GM12878 (cell line): ENCODE results near the gene ATXN1. TPM values are rescaled to one million over a fixed set of nuclear protein-coding genes. Genes with fewer than 3 reads are reported as not detected.

ENCODE experiments used
- ATAC-seq: fragments of 200-7000 bp; cut with Tn5 transposase; 3 replicates; pipeline ENCODE4 v1.9.1; 2020; ENCODE audit warnings: mild to moderate bottlenecking, moderate library complexity
- BruUV-seq: library from RNA; stranded (reverse); fragments of 400-500 nt; replicated peaks from 2 replicates; lab custom pipeline; 2021; lab: Mats Ljungman, UMichigan
- CTCF ChIA-PET: fragments of 300-600 bp; sonication (Branson Sonifier 250); formaldehyde crosslinking; extraction: SDS; loops from one replicate; lab custom pipeline; 2021; ENCODE audit warnings: inconsistent platforms; lab: Yijun Ruan, JAX
- POLR2A ChIA-PET: fragments of 350-600 bp; formaldehyde crosslinking; extraction: SDS; loops from one replicate; lab custom pipeline; 2021; ENCODE audit warnings: inconsistent platforms; lab: Charles Lee
- RAD21 ChIA-PET: fragments of 300-600 bp; sonication (Branson Sonifier 250); formaldehyde crosslinking; loops from one replicate; lab custom pipeline; 2023; ENCODE audit warnings: antibody characterized with exemption; ENCODE audit not compliant: unreplicated experiment; lab: Charles Lee
- SMC1A ChIA-PET: fragments of 300-600 bp; sonication (Branson Sonifier 250); formaldehyde crosslinking; loops from one replicate; lab custom pipeline; 2023; ENCODE audit not compliant: unreplicated experiment, uncharacterized antibody; lab: Charles Lee
- DNase-seq: peaks from one replicate; pipeline ENCODE4 v3.0.0-alpha.2; 2011; ENCODE audit warnings: low read depth, low spot score
- FAIRE-seq: peaks from 3 replicates; lab custom pipeline; 2011; peaks lifted over from hg19 to GRCh38; lab: Jason Lieb, UNC
- H2AFZ ChIP-seq: 2 replicates; pipeline ENCODE4 v1.6.0; 2011; ENCODE audit warnings: low read depth, low read length, control low read depth; ENCODE audit not compliant: control insufficient read depth
- H3K27ac ChIP-seq: 2 replicates; pipeline ENCODE4 v1.5.1; 2011; ENCODE audit warnings: control low read depth; ENCODE audit not compliant: control insufficient read depth, insufficient read depth
- H3K27me3 ChIP-seq, 2 experiments: replicated peaks in 1 of 2; 2 replicates each; pipeline versions ENCODE4 v1.6.0 to v1.6.1; 2011; ENCODE audit warnings: low read length in 1 of 2; ENCODE audit not compliant: control insufficient read depth in 2 of 2, insufficient read depth in 2 of 2
- H3K36me3 ChIP-seq, 2 experiments: 2 replicates each; pipeline ENCODE4 v1.5.1; 2011; ENCODE audit warnings: low read length in 1 of 2; ENCODE audit not compliant: control insufficient read depth in 2 of 2, insufficient read depth in 2 of 2
- H3K4me1 ChIP-seq: 2 replicates; pipeline ENCODE4 v1.6.1; 2011; ENCODE audit warnings: mild to moderate bottlenecking, low read length, moderate library complexity, mixed read lengths; ENCODE audit not compliant: control insufficient read depth, insufficient read depth
- H3K4me2 ChIP-seq: 2 replicates; pipeline ENCODE4 v1.6.0; 2011; ENCODE audit warnings: control low read depth; ENCODE audit not compliant: control insufficient read depth, insufficient read depth
- H3K4me3 ChIP-seq: fragments of 200-600 bp; sonication (generic); 2 replicates; pipeline ENCODE4 v1.5.1; 2016
- H3K79me2 ChIP-seq: 2 replicates; pipeline ENCODE4 v1.6.0; 2011; ENCODE audit warnings: low read length; ENCODE audit not compliant: control insufficient read depth, insufficient read depth
- H3K9ac ChIP-seq: 2 replicates; pipeline ENCODE4 v1.8.0; 2011; ENCODE audit warnings: low read length, control low read depth, mixed read lengths; ENCODE audit not compliant: control insufficient read depth, insufficient read depth
- H3K9me3 ChIP-seq: replicated peaks from 3 replicates; pipeline ENCODE4 v1.5.1; 2011; ENCODE audit warnings: mild to moderate bottlenecking, low read length; ENCODE audit not compliant: control insufficient read depth, insufficient read depth
- H4K20me1 ChIP-seq: 2 replicates; pipeline ENCODE4 v1.6.0; 2011; ENCODE audit not compliant: control insufficient read depth, insufficient read depth
- ATF2 ChIP-seq: IDR thresholded peaks from 2 replicates; pipeline ENCODE4 v1.6.1; 2012; ENCODE audit warnings: low read length, inconsistent platforms
- CHD1 ChIP-seq: IDR thresholded peaks from 2 replicates; pipeline ENCODE4 v1.6.1; 2012; ENCODE audit warnings: low read depth, low read length, improper control_type of control experiment
- CHD4 ChIP-seq: fragments of 200-600 bp; sonication (generic); IDR thresholded peaks from 2 replicates; pipeline ENCODE4 v1.6.1; 2016; ENCODE audit warnings: mild to moderate bottlenecking
- ETV6 ChIP-seq, 2 experiments: fragments of 450-650 bp in 1 of 2; IDR thresholded peaks in 1 of 2; conservative IDR thresholded peaks in 1 of 2; 2 replicates each; pipeline ENCODE4 v1.6.1; 2014; ENCODE audit warnings: antibody characterized with exemption in 1 of 2, borderline replicate concordance in 1 of 2, low read depth in 1 of 2, mild to moderate bottlenecking in 1 of 2, moderate library complexity in 1 of 2
- FOXM1 ChIP-seq: IDR thresholded peaks from 2 replicates; pipeline ENCODE4 v1.6.1; 2012; ENCODE audit warnings: low read depth, mild to moderate bottlenecking, inconsistent platforms, low read length, moderate library complexity
- HDAC2 ChIP-seq: fragments of 200-600 bp; sonication (generic); IDR thresholded peaks from 2 replicates; pipeline ENCODE4 v1.6.1; 2017
- IRF3 ChIP-seq: fragments of 450-650 bp; IDR thresholded peaks from 2 replicates; pipeline ENCODE4 v1.6.1; 2014; ENCODE audit warnings: mild to moderate bottlenecking
- MTA2 ChIP-seq: fragments of 450-650 bp; IDR thresholded peaks from 2 replicates; pipeline ENCODE4 v1.6.1; 2016; ENCODE audit warnings: low read depth, mild to moderate bottlenecking, moderate library complexity
- NFIC ChIP-seq: IDR thresholded peaks from 2 replicates; pipeline ENCODE4 v1.6.1; 2012; ENCODE audit warnings: low read depth, mild to moderate bottlenecking, inconsistent platforms, low read length, moderate library complexity
- PAX5 ChIP-seq: IDR thresholded peaks from 2 replicates; pipeline ENCODE4 v1.6.1; 2011; ENCODE audit warnings: low read depth, low read length, borderline replicate concordance
- RCOR1 ChIP-seq: conservative IDR thresholded peaks from 2 replicates; pipeline ENCODE4 v1.6.1; 2012; ENCODE audit warnings: low read depth, low read length, improper control_type of control experiment
- RUNX3 ChIP-seq: IDR thresholded peaks from 2 replicates; pipeline ENCODE4 v1.6.1; 2012; ENCODE audit warnings: low read length, inconsistent platforms
- SUPT20H ChIP-seq: IDR thresholded peaks from 2 replicates; pipeline ENCODE4 v1.6.1; 2011; ENCODE audit warnings: low read depth, mild to moderate bottlenecking, low read length, moderate library complexity, borderline replicate concordance; ENCODE audit not compliant: control insufficient read depth
- TBL1XR1 ChIP-seq: IDR thresholded peaks from 2 replicates; pipeline ENCODE4 v1.6.1; 2012; ENCODE audit warnings: low read depth, low read length, improper control_type of control experiment
- TCF7 ChIP-seq: IDR thresholded peaks from 2 replicates; pipeline ENCODE4 v1.6.1; 2014; ENCODE audit warnings: antibody characterized with exemption, borderline replicate concordance
- USF2 ChIP-seq: IDR thresholded peaks from 2 replicates; pipeline ENCODE4 v1.6.1; 2011; ENCODE audit warnings: low read depth, low read length, improper control_type of control experiment, borderline replicate concordance
- ZNF207 ChIP-seq: fragments of 450-650 bp; IDR thresholded peaks from 2 replicates; pipeline ENCODE4 v1.6.1; 2014; ENCODE audit warnings: antibody characterized with exemption, mild to moderate bottlenecking, borderline replicate concordance
- ZNF24 ChIP-seq: fragments of 450-650 bp; IDR thresholded peaks from 2 replicates; pipeline ENCODE4 v1.6.1; 2017; ENCODE audit warnings: antibody characterized with exemption, mild to moderate bottlenecking
- ZNF274 ChIP-seq: IDR thresholded peaks from one replicate; pipeline ENCODE4 v1.8.0; 2011; ENCODE audit not compliant: insufficient read length, insufficient read depth
- WGBS: methylation state at CpG from one replicate; pipeline ENCODE4 v1.1.6; 2016; ENCODE audit warnings: low lambda C conversion rate; ENCODE audit not compliant: insufficient replicate concordance, insufficient coverage; ENCODE audit errors: missing lambda C conversion rate; 5-methylcytosine and 5-hydroxymethylcytosine counted together
- in situ Hi-C: fragments of 300-500 bp; cut with MboI; formaldehyde crosslinking; loops from 9 replicates; pipeline ENCODE4 v1.14.3; 2018; ENCODE audit warnings: mixed read lengths
- intact Hi-C: fragments of 100-400 bp; cut with micrococcal nuclease; formaldehyde crosslinking; loops from one replicate; pipeline ENCODE4 v1.14.2; 2022; ENCODE audit not compliant: unreplicated experiment
- polyA plus RNA-seq, 11 experiments: library from polyadenylated mRNA; depleted of rRNA in 4 of 11; unstranded in 6 of 11; stranded (reverse) in 5 of 11; fragments of >200 nt; fragmentation: Nextera tagmentation in 4 of 11; fragmentation: Illumina TruSeq in 1 of 11; extraction: Ambion mirVana in 4 of 11; extraction: Trizol in 1 of 11; gene quantifications; 1 replicate in 1 of 11; 2 replicates in 10 of 11; pipeline versions ENCODE4 v1.2.1 to v1.2.3, GENCODE V29; 2011 to 2016; ENCODE audit warnings: inconsistent platforms in 2 of 11, missing spikeins in 2 of 11, low read depth in 1 of 11
- total RNA-seq, 4 experiments: library from RNA; depleted of rRNA in 3 of 4; stranded (reverse); fragments of >200 nt in 3 of 4; fragmentation: Illumina TruSeq in 1 of 4; extraction: Trizol in 1 of 4; gene quantifications; 2 replicates each; pipeline versions ENCODE4 v1.2.1 to v1.2.3, GENCODE V29; 2013 to 2021
- TF ChIP-seq, protein P1 (sequence below): fragments of 450-650 bp; conservative IDR thresholded peaks from 2 replicates; pipeline ENCODE4 v1.6.1; 2017; ENCODE audit warnings: mild to moderate bottlenecking, moderate library complexity

ATXN1 gene
- total and polyA plus RNA-seq, 10 of the 15 experiments (the other 5 are each of a cell fraction or from before 2014, with no cell fraction given) = 12.2 to 51.2 (median 20.5) TPM

- intact Hi-C loops = no loop called here
- Histone ChIP-seq H3K4me2 (no peak overlapping the region), H3K4me3 (no peak overlapping the region), H3K4me1 (no peaks in the 10 kb centered on the region), H3K36me3 (peaks cover 4 to 11% of the 10 kb centered on the region in 2 experiments; a peak in 3 of 4 replicates), H3K9me3 (no peaks in the 10 kb centered on the region), H3K9ac (no peak overlapping the region), H3K79me2 (no peaks in the 10 kb centered on the region), H2AFZ (no peak overlapping the region), H3K27me3 (no peaks in the 10 kb centered on the region), H4K20me1 (no peaks in the 10 kb centered on the region), H3K27ac (no peak overlapping the region)
- ChIA-PET CTCF (interaction anchor here (1.2 to 2.1 kb wide), 4 partner anchors 10 to 57 kb away, joined by 3 to 11 read pairs (median 4); no protein-coding TSS in a partner anchor), RAD21 (no interaction called here), POLR2A (interaction anchor here (1.1 kb wide), 1 partner anchor 126 kb away, joined by 3 read pairs; no protein-coding TSS in a partner anchor), SMC1A (interaction anchor here (0.5 kb wide), 1 partner anchor 26 kb away, joined by 3 read pairs; no protein-coding TSS in a partner anchor)
- FAIRE-seq (no peak), ATAC-seq (no peak), DNase-seq (no peak)
- 84% methylated on average over 8 of the region's 8 CpGs for WGBS
- in situ Hi-C loops = no loop called here
- TSS peak; percentile 11 for BruUV-seq
- no peak for TF ChIP-seq TBL1XR1
- no peak for TF ChIP-seq ZNF207
- no peak for TF ChIP-seq HDAC2
- no peak for TF ChIP-seq PAX5
- TF ChIP-seq, protein P1, sequence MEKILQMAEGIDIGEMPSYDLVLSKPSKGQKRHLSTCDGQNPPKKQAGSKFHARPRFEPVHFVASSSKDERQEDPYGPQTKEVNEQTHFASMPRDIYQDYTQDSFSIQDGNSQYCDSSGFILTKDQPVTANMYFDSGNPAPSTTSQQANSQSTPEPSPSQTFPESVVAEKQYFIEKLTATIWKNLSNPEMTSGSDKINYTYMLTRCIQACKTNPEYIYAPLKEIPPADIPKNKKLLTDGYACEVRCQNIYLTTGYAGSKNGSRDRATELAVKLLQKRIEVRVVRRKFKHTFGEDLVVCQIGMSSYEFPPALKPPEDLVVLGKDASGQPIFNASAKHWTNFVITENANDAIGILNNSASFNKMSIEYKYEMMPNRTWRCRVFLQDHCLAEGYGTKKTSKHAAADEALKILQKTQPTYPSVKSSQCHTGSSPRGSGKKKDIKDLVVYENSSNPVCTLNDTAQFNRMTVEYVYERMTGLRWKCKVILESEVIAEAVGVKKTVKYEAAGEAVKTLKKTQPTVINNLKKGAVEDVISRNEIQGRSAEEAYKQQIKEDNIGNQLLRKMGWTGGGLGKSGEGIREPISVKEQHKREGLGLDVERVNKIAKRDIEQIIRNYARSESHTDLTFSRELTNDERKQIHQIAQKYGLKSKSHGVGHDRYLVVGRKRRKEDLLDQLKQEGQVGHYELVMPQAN = no peak
- TF ChIP-seq ZNF274 = no peak
- no peak for TF ChIP-seq IRF3
- TF ChIP-seq FOXM1 = no peak
- TF ChIP-seq RUNX3 = no peak
- no peak for TF ChIP-seq MTA2
- TF ChIP-seq USF2 = no peak
- TF ChIP-seq CHD1 = no peak
- no peak for TF ChIP-seq ETV6 (conservative IDR thresholded peaks at IDR 0.05 in 1 of 2, IDR thresholded peaks at IDR 0.05 in 1 of 2; ENCODE audit: borderline replicate concordance in 1 of 2, low read depth in 1 of 2)
- no peak for TF ChIP-seq ATF2
- no peak for TF ChIP-seq NFIC
- no peak for TF ChIP-seq CHD4
- TF ChIP-seq ZNF24 = no peak
- no peak for TF ChIP-seq SUPT20H
- no peak for TF ChIP-seq TCF7
- no peak for TF ChIP-seq RCOR1
Observed at GRCh38 chr6:16343593-16343992, 417.7 kb downstream of the ATXN1 start.
